ENCODE measurements around the gene ITGB1.

The ITGB1 gene

DNA sequence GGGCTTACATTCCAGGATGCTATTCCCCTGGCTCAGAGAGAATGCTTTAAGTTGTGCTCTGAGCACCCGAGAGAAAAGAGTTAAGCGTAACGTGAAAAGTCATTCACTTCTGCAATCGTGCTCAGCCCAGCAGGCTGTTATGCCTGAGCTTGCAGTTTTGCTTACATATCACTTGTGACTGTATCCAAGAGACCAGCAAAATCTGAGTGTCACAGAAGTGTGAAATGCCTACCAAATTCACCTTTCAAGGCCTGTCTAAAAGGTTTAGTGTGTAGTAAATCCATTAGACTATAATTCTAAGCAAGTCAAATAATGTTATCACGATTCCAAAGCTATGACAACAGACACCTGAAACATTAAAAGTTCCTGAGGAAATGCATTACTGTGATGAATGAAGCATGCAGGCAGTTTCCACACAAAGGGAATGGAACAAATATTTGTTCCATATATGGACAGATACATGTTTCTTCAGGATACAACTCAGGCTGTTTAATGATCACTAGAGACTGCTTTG, 20.1 kb downstream of the ITGB1 start:
- TF ChIP-seq, protein P1, sequence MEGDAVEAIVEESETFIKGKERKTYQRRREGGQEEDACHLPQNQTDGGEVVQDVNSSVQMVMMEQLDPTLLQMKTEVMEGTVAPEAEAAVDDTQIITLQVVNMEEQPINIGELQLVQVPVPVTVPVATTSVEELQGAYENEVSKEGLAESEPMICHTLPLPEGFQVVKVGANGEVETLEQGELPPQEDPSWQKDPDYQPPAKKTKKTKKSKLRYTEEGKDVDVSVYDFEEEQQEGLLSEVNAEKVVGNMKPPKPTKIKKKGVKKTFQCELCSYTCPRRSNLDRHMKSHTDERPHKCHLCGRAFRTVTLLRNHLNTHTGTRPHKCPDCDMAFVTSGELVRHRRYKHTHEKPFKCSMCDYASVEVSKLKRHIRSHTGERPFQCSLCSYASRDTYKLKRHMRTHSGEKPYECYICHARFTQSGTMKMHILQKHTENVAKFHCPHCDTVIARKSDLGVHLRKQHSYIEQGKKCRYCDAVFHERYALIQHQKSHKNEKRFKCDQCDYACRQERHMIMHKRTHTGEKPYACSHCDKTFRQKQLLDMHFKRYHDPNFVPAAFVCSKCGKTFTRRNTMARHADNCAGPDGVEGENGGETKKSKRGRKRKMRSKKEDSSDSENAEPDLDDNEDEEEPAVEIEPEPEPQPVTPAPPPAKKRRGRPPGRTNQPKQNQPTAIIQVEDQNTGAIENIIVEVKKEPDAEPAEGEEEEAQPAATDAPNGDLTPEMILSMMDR (IDR thresholded peaks at IDR 0.05; ENCODE audit: control insufficient read depth, insufficient read depth, low read depth, low read length, missing control alignments), result no peak
- H3K4me3 ChIP-seq (ENCODE audit: control insufficient read depth, low read depth, low read length), result no peak overlapping the region
- DNase-seq (ENCODE audit: low read depth), result no peak

DNA sequence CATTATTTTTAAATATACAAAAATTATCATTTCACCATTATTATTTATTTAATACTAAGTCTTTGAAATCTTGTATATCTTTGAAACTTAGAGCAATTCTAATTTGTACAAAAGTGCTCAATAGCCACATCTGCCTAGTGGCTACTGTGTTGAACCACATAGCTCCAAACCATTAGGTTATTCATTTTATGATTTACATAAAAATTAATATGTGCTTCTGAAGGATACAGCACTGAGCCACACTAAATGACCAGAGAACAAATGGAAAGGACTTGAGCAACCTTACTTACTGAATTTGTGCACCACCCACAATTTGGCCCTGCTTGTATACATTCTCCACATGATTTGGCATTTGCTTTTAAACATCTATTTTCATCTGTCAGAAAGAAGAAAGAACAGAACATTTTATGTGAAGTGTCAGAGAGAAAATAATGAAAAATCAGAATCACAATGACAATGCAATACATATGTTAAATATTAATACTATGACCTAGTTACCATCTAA, 25.8 kb downstream of the ITGB1 start:
- TF ChIP-seq, protein P1 (IDR thresholded peaks at IDR 0.05; ENCODE audit: control insufficient read depth, insufficient read depth, low read depth, low read length, missing control alignments), result no peak
- no peak for DNase-seq (ENCODE audit: low read depth)
- H3K4me3 ChIP-seq (ENCODE audit: control insufficient read depth, low read depth, low read length), result no peak overlapping the region

DNA sequence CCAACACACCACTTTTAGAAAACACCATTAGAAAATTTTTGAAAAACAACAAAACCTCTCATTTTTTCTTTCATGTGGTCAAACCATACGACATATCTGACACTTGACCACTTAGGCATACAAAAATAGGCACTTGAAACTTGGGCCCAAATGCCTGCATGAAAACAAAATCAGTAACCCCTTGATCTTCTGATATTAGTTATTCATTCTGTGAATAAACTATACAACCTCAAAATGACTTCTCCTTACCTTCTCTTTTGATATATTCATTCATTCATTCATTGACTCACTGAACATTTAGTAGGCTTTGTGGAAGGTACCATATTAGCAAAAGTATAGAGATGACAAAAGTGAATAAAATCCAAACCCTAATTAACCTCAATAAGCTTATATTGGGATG, 26.4 kb downstream of the ITGB1 start:
- DNase-seq (ENCODE audit: low read depth), result no peak
- H3K4me3 ChIP-seq (ENCODE audit: control insufficient read depth, low read depth, low read length), result no peak overlapping the region
- TF ChIP-seq, protein P1 (IDR thresholded peaks at IDR 0.05; ENCODE audit: control insufficient read depth, insufficient read depth, low read depth, low read length, missing control alignments), result no peak

DNA sequence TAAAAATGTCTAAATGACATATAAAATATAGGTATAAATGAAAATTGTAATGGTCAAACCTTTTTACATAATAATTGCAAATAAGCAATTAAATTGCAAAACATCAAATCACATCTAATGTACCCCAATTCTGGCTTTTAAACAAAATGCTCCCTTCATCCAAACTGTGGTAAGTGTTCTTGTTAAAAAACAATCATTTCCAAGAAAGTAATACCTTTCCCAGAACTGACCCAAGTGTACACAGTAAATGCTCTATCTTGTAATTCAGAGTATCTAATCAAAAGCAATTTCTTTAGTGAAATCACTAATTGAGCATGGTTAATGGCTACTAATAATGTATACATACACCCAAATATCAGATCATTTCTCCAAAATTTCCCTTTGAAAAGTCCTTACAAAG, 28.0 kb downstream of the ITGB1 start:
- TF ChIP-seq, protein P1 (IDR thresholded peaks at IDR 0.05; ENCODE audit: control insufficient read depth, insufficient read depth, low read depth, low read length, missing control alignments), result no peak
- H3K4me3 ChIP-seq (ENCODE audit: control insufficient read depth, low read depth, low read length), result no peak overlapping the region
- DNase-seq (ENCODE audit: low read depth), result no peak

DNA sequence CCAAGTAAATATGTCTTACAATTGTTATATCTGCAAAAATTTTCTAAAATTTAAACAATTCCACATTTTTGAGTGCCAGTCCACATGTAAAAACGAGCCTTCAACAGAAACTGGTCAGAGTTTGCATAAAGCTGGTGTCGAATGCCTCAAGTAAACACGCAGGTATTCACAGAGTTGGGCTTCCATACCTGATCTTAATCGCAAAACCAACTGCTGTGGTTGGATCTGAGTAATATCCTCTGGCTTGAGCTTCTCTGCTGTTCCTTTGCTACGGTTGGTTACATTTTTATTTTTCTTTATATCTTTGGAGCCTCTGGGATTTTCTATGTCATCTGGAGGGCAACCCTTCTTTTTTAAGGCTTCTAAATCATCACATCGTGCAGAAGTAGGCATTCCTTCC, 28.4 kb downstream of the ITGB1 start:
- no peak for DNase-seq (ENCODE audit: low read depth)
- H3K4me3 ChIP-seq (ENCODE audit: control insufficient read depth, low read depth, low read length), result no peak overlapping the region
- TF ChIP-seq, protein P1 (IDR thresholded peaks at IDR 0.05; ENCODE audit: control insufficient read depth, insufficient read depth, low read depth, low read length, missing control alignments), result no peak

DNA sequence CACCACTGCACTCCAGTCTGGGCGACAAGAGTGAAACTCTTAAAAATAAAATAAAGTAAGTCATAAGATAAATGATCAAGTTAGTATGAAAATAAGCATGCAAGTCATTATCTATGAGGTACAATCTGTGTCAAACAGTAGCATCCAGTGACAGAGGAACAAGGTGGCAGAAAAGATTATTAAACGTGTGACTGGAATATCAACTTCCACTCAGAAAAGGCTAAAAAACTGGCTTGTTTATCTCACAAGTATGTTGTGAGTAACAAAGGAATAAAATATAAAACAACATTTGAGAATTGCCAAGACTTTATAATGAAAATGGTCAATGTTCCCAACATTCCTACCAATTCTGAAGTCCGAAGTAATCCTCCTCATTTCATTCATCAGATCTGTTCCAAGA, 30.3 kb downstream of the ITGB1 start:
- TF ChIP-seq, protein P1 (IDR thresholded peaks at IDR 0.05; ENCODE audit: control insufficient read depth, insufficient read depth, low read depth, low read length, missing control alignments), result no peak
- H3K4me3 ChIP-seq (ENCODE audit: control insufficient read depth, low read depth, low read length), result no peak overlapping the region
- no peak for DNase-seq (ENCODE audit: low read depth)

DNA sequence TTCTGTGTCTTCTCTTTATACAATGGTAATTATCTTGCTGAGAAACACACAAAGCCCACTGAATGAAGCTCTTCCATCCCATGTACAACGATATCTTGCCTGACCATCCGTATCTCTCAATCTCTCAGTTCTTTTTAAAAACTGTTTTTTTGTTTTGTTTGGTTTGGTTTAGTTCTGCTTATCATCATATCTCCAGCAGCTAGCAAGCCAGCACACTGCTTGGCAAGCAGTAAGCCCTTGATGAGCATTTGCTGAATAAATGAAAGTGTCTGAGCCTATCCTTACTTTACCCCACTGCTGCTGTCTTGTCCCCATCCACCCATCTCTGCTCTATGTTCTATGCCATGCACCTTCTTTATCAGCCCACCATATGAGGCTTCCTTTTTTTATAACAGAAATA, 34.2 kb downstream of the ITGB1 start:
- TF ChIP-seq, protein P1 (IDR thresholded peaks at IDR 0.05; ENCODE audit: control insufficient read depth, insufficient read depth, low read depth, low read length, missing control alignments), result no peak
- H3K4me3 ChIP-seq (ENCODE audit: control insufficient read depth, low read depth, low read length), result no peak overlapping the region
- DNase-seq (ENCODE audit: low read depth), result no peak
